ENCODE results near the gene TPRG1. TPM values are rescaled to one million over a fixed set of nuclear protein-coding genes. Genes with fewer than 3 reads are reported as not detected.

Gene TPRG1
- total and polyA plus RNA-seq, 2 experiments from 2014 or later: 0.43 TPM; not detected in 1

DNA sequence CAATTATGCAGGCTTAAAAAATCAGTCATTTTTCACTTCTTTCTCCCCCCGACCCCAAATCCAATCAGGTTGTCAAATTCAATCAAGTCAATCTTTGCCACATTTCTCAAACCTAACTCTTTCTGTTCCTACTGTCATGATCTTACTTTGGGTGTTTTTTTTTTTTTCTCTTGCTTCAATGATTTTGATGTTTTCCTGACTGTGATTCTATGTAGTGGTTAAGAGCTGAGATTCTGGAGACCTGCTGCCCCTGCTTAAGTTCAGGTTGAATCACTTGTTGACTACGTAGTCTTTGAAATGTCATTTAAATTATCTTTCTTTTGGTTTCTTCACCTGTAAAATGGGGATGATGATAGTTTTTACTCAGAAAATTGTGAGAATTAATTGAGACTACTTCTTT lies 117.5 kb downstream of the TPRG1 start:
- WGBS (ENCODE audit: low lambda C conversion rate, missing lambda C conversion rate): 94% methylated on average over 2 of the region's 2 CpGs
- Histone ChIP-seq H3K27me3 (no peaks in the 10 kb centered on the region), H3K9me2 (replicated peaks; ENCODE audit: insufficient read depth) (no peaks in the 10 kb centered on the region), H4K20me1 (ENCODE audit: insufficient read depth, poor library complexity, severe bottlenecking) (no peaks in the 10 kb centered on the region), H2AFZ (no peak overlapping the region), H3K4me1 (ENCODE audit: insufficient read depth) (no peaks in the 10 kb centered on the region), H3K27ac (no peak overlapping the region), H3K9me3 (ENCODE audit: low read depth) (no peaks in the 10 kb centered on the region), H3K4me2 (no peak overlapping the region), H3K36me3 (replicated peaks; ENCODE audit: insufficient read depth, low read depth) (no peaks in the 10 kb centered on the region), H3K79me2 (no peaks in the 10 kb centered on the region), H3K4me3 (no peak overlapping the region)
- TF ChIP-seq EZH2phosphoT487 (IDR thresholded peaks at IDR 0.05; ENCODE audit: low read depth, severe bottlenecking, unreplicated experiment): no peak
- TF ChIP-seq EZH2 (IDR thresholded peaks at IDR 0.05; ENCODE audit: borderline replicate concordance): no peak
- TF ChIP-seq, protein P1, sequence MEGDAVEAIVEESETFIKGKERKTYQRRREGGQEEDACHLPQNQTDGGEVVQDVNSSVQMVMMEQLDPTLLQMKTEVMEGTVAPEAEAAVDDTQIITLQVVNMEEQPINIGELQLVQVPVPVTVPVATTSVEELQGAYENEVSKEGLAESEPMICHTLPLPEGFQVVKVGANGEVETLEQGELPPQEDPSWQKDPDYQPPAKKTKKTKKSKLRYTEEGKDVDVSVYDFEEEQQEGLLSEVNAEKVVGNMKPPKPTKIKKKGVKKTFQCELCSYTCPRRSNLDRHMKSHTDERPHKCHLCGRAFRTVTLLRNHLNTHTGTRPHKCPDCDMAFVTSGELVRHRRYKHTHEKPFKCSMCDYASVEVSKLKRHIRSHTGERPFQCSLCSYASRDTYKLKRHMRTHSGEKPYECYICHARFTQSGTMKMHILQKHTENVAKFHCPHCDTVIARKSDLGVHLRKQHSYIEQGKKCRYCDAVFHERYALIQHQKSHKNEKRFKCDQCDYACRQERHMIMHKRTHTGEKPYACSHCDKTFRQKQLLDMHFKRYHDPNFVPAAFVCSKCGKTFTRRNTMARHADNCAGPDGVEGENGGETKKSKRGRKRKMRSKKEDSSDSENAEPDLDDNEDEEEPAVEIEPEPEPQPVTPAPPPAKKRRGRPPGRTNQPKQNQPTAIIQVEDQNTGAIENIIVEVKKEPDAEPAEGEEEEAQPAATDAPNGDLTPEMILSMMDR (IDR thresholded peaks at IDR 0.05; ENCODE audit: poor library complexity): no peak
- no peak for DNase-seq (ENCODE audit: low spot score)

DNA sequence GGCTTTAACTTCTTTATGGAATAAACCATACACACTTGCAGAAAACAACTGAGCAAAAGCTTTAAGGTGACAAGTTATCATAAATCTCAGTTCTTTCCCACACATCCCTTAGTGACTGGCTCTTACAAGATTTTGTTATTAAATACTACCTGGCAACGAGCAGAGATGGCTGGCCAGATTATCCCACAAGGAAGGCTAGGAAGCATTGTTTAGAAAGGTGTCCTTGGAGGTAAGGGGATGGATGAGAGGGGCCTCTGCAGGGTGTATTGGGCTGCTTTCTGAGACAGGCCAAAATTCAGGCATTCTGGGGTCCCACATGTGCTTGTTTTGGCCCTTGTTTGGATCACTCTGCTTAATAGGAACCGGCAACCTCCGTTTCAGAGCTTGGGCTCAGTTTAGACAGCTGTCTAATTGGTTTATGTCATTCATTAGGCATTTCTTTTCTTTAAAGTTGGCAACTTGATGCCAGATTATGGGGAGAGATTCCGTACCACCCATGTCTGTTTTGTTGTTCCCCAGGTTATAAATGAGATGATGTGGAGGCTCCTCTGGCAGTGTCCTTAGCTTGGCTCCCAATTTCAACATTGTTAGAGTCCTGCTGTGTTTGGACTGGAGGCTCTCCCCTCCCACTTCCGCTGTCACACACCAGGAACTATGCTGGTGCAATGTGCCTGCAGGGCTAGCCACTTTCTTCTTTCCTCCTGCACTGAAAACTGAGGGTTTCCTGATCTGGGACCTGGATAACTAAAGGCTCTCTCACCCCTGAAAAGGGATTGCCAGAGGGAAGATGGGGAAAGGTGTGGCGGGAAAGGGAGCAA lies 121.1 kb downstream of the TPRG1 start:
- Histone ChIP-seq H3K4me2 (no peak overlapping the region), H3K4me3 (no peak overlapping the region), H3K9me2 (replicated peaks; ENCODE audit: insufficient read depth) (no peaks in the 10 kb centered on the region), H3K36me3 (replicated peaks; ENCODE audit: insufficient read depth, low read depth) (no peaks in the 10 kb centered on the region), H3K9me3 (ENCODE audit: low read depth) (no peaks in the 10 kb centered on the region), H2AFZ (no peak overlapping the region), H3K79me2 (no peaks in the 10 kb centered on the region), H4K20me1 (ENCODE audit: insufficient read depth, poor library complexity, severe bottlenecking) (no peaks in the 10 kb centered on the region), H3K4me1 (ENCODE audit: insufficient read depth) (no peaks in the 10 kb centered on the region), H3K27me3 (no peaks in the 10 kb centered on the region), H3K27ac (no peak overlapping the region)
- DNase-seq (ENCODE audit: low spot score): no peak
- TF ChIP-seq EZH2 (IDR thresholded peaks at IDR 0.05; ENCODE audit: borderline replicate concordance) (no peak), EZH2phosphoT487 (IDR thresholded peaks at IDR 0.05; ENCODE audit: low read depth, severe bottlenecking, unreplicated experiment) (no peak)
- TF ChIP-seq, protein P1 (IDR thresholded peaks at IDR 0.05; ENCODE audit: poor library complexity): no peak
- 67% methylated on average over 6 of the region's 6 CpGs for whole genome bisulfite sequencing (ENCODE audit: low lambda C conversion rate, missing lambda C conversion rate)

- whole genome bisulfite sequencing (ENCODE audit: low lambda C conversion rate, missing lambda C conversion rate): 98% methylated on average over 5 of the region's 5 CpGs
Measured at GRCh38 chr3:189294649-189295048, 122.9 kb downstream of the TPRG1 start.

More at GRCh38 chr3:189294649-189295048, 122.9 kb downstream of the TPRG1 start:
- no peaks in the 10 kb centered on the region for H4K20me1 ChIP-seq (ENCODE audit: insufficient read depth, poor library complexity, severe bottlenecking)
- H3K36me3 ChIP-seq (replicated peaks; ENCODE audit: insufficient read depth, low read depth): no peaks in the 10 kb centered on the region
- H3K4me1 ChIP-seq (ENCODE audit: insufficient read depth): no peaks in the 10 kb centered on the region
- no peak overlapping the region for H2AFZ ChIP-seq
- no peak overlapping the region for H3K4me2 ChIP-seq
- H3K9me3 ChIP-seq (ENCODE audit: low read depth): no peaks in the 10 kb centered on the region
- TF ChIP-seq, protein P1 (IDR thresholded peaks at IDR 0.05; ENCODE audit: poor library complexity): no peak
- TF ChIP-seq EZH2 (IDR thresholded peaks at IDR 0.05; ENCODE audit: borderline replicate concordance): no peak
- TF ChIP-seq EZH2phosphoT487 (IDR thresholded peaks at IDR 0.05; ENCODE audit: low read depth, severe bottlenecking, unreplicated experiment): no peak
- H3K9me2 ChIP-seq (replicated peaks; ENCODE audit: insufficient read depth): no peaks in the 10 kb centered on the region
- H3K4me3 ChIP-seq: no peak overlapping the region
- H3K27ac ChIP-seq: no peak overlapping the region
- no peaks in the 10 kb centered on the region for H3K79me2 ChIP-seq
- H3K27me3 ChIP-seq: no peaks in the 10 kb centered on the region
- no peak for DNase-seq (ENCODE audit: low spot score)

Measured in hepatocyte (in vitro differentiated cells).